GM18498 (cell line): ENCODE data around the gene STXBP3.

Experiments
- ATAC-seq: cut with Tn5 transposase; IDR thresholded peaks from one replicate; pipeline ENCODE4 v1.9.1; 2021; ENCODE audit warnings: mild to moderate bottlenecking, moderate library complexity; ENCODE audit not compliant: unreplicated experiment

STXBP3 gene

GRCh38 chr1:108832929-108833328 lies 86.5 kb downstream of the STXBP3 start:
- no peak for ATAC-seq

- no peak for ATAC-seq
Observed at GRCh38 chr1:108841703-108842102, 95.2 kb downstream of the STXBP3 start.

GRCh38 chr1:108842525-108843181 lies 96.2 kb downstream of the STXBP3 start:
- ATAC-seq, result no peak

- ATAC-seq, result no peak
Observed at GRCh38 chr1:108843390-108844137, 97.1 kb downstream of the STXBP3 start.

GRCh38 chr1:108845446-108845845 lies 99.0 kb downstream of the STXBP3 start:
- ATAC-seq, result no peak

- ATAC-seq, result no peak
Observed at GRCh38 chr1:108845991-108846390, 99.5 kb downstream of the STXBP3 start.

- no peak for ATAC-seq
Observed at GRCh38 chr1:108847494-108847893, 101.0 kb downstream of the STXBP3 start.

GRCh38 chr1:108848806-108849205 lies 102.3 kb downstream of the STXBP3 start:
- ATAC-seq, result no peak

- no peak for ATAC-seq
Observed at GRCh38 chr1:108850929-108851328, 104.5 kb downstream of the STXBP3 start.

- ATAC-seq, result no peak
Observed at GRCh38 chr1:108851567-108851966, 105.1 kb downstream of the STXBP3 start.

- no peak for ATAC-seq
Observed at GRCh38 chr1:108852221-108852975, 105.9 kb downstream of the STXBP3 start.

- ATAC-seq, result no peak
Observed at GRCh38 chr1:108854221-108855019, 107.9 kb downstream of the STXBP3 start.

- ATAC-seq, result no peak
Observed at GRCh38 chr1:108856994-108857393, 110.5 kb downstream of the STXBP3 start, which contains the start of gene AKNAD1. TSS of gene AKNAD1 (minus strand) at chr1:108857094. CDS start at chr1:108852664, 4,430 bp downstream.

GRCh38 chr1:108858230-108858950 lies 111.9 kb downstream of the STXBP3 start:
- no peak for ATAC-seq
